Erythroblast (primary cell): ENCODE data around the gene ESPN.

Experiments
- GATA1 ChIP-seq: IDR thresholded peaks from 2 replicates; pipeline ENCODE4 v1.6.1; 2011; ENCODE audit warnings: low read depth, mild to moderate bottlenecking, control low read depth, low read length, moderate library complexity
- POLR2A ChIP-seq: IDR thresholded peaks from 2 replicates; pipeline ENCODE4 v1.6.1; 2011; ENCODE audit warnings: mild to moderate bottlenecking, low read length

- no peak for TF ChIP-seq POLR2A
- no peak for TF ChIP-seq GATA1
Observed at GRCh38 chr1:6496365-6496721, 71.8 kb downstream of the ESPN start.
